Neural cell (in vitro differentiated cells): Measurements from ENCODE around the gene RTBDN. TPM values are rescaled to one million over a fixed set of nuclear protein-coding genes. Genes with fewer than 3 reads are reported as not detected.

Source experiments
- H2AFZ ChIP-seq: fragments of 200-600, 300-800 bp; sonication (generic), shearing (Covaris generic); 2 replicates; pipeline ENCODE4 v1.6.0; 2014; ENCODE audit warnings: low read depth, mild to moderate bottlenecking, antibody characterized with exemption, low read length, moderate library complexity
- H3F3A ChIP-seq: fragments of 200-600 bp; shearing (Covaris generic); 2 replicates; pipeline ENCODE4 v1.6.1; 2016; ENCODE audit warnings: mild to moderate bottlenecking, moderate library complexity, mixed read lengths, antibody characterized with exemption, low read length; ENCODE audit not compliant: insufficient read depth, poor library complexity, severe bottlenecking
- H3K27ac ChIP-seq: fragments of 200-600, 300-800 bp; sonication (generic), shearing (Covaris generic); 2 replicates; pipeline ENCODE4 v1.5.1; 2014; ENCODE audit warnings: mild to moderate bottlenecking, low read length, moderate library complexity
- H3K27me3 ChIP-seq: fragments of 300-800, 200-600 bp; sonication (generic), shearing (Covaris generic); 2 replicates; pipeline ENCODE4 v1.6.0; 2014; ENCODE audit warnings: mild to moderate bottlenecking, low read depth, low read length, moderate library complexity; ENCODE audit not compliant: insufficient read depth
- H3K36me3 ChIP-seq: fragments of 300-800, 200-600 bp; sonication (generic), shearing (Covaris generic); 2 replicates; pipeline ENCODE4 v1.5.1; 2014; ENCODE audit warnings: mild to moderate bottlenecking, antibody characterized with exemption, low read length, moderate library complexity; ENCODE audit not compliant: insufficient read depth
- H3K4me2 ChIP-seq: fragments of 300-800, 200-600 bp; sonication (generic), shearing (Covaris generic); 2 replicates; pipeline ENCODE4 v1.6.0; 2014; ENCODE audit warnings: mild to moderate bottlenecking, low read length
- H3K4me3 ChIP-seq: fragments of 300-800, 200-600 bp; sonication (generic), shearing (Covaris generic); 2 replicates; pipeline ENCODE4 v1.5.1; 2014; ENCODE audit warnings: mild to moderate bottlenecking, low read length, moderate library complexity
- H3K79me2 ChIP-seq: fragments of 200-600 bp; shearing (Covaris generic); replicated peaks from 2 replicates; pipeline ENCODE4 v1.6.0; 2014; ENCODE audit warnings: mild to moderate bottlenecking, low read length, moderate library complexity; ENCODE audit not compliant: insufficient read depth
- H3K9ac ChIP-seq: fragments of 300-800, 200-600 bp; sonication (generic), shearing (Covaris generic); 2 replicates; pipeline ENCODE4 v1.6.1; 2016; ENCODE audit warnings: mild to moderate bottlenecking, low read length, mixed read lengths
- H3K9me2 ChIP-seq: fragments of 200-600 bp; shearing (Covaris generic); 2 replicates; pipeline ENCODE4 v1.6.1; 2016; ENCODE audit warnings: mild to moderate bottlenecking, low read length, mixed read lengths; ENCODE audit not compliant: insufficient read depth
- H3K9me3 ChIP-seq: fragments of 200-600, 300-800 bp; sonication (generic), shearing (Covaris generic); 2 replicates; pipeline ENCODE4 v1.6.1; 2016; ENCODE audit warnings: mild to moderate bottlenecking, mixed run types, low read length, moderate library complexity, mixed read lengths
- H4K20me1 ChIP-seq: fragments of 200-600 bp; shearing (Covaris generic); 2 replicates; pipeline ENCODE4 v1.6.1; 2016; ENCODE audit warnings: mild to moderate bottlenecking, mixed run types; ENCODE audit not compliant: insufficient read depth
- CTCF ChIP-seq: fragments of 450-650 bp; IDR thresholded peaks from 2 replicates; pipeline ENCODE4 v1.5.1; 2014; ENCODE audit warnings: antibody characterized with exemption, mild to moderate bottlenecking, moderate library complexity; ENCODE audit not compliant: poor library complexity, severe bottlenecking
- EP300 ChIP-seq: fragments of 450-650 bp; conservative IDR thresholded peaks from 2 replicates; pipeline ENCODE4 v1.6.1; 2014; ENCODE audit warnings: antibody characterized with exemption, mild to moderate bottlenecking, moderate library complexity; ENCODE audit not compliant: poor library complexity, severe bottlenecking
- EZH2 ChIP-seq: fragments of 200-600, 300-800 bp; shearing (Covaris generic), sonication (generic); IDR thresholded peaks from 2 replicates; pipeline ENCODE4 v1.6.1; 2014; ENCODE audit warnings: antibody characterized with exemption, low read length, borderline replicate concordance, mild to moderate bottlenecking; ENCODE audit not compliant: insufficient read depth, poor library complexity, severe bottlenecking
- MXI1 ChIP-seq: fragments of 450-650 bp; conservative IDR thresholded peaks from 2 replicates; pipeline ENCODE4 v1.6.1; 2014; ENCODE audit warnings: antibody characterized with exemption, mild to moderate bottlenecking; ENCODE audit not compliant: poor library complexity, severe bottlenecking
- POLR2AphosphoS5 ChIP-seq: IDR thresholded peaks from 2 replicates; pipeline ENCODE4 v1.6.1; 2012
- RAD21 ChIP-seq: fragments of 450-650 bp; conservative IDR thresholded peaks from 2 replicates; pipeline ENCODE4 v1.6.1; 2014; ENCODE audit warnings: antibody characterized with exemption, mild to moderate bottlenecking, moderate library complexity
- REST ChIP-seq: IDR thresholded peaks from 2 replicates; pipeline ENCODE4 v1.6.1; 2012; ENCODE audit warnings: borderline replicate concordance
- SMC3 ChIP-seq: fragments of 450-650 bp; conservative IDR thresholded peaks from 2 replicates; pipeline ENCODE4 v1.6.1; 2014; ENCODE audit warnings: antibody characterized with exemption, mild to moderate bottlenecking, moderate library complexity; ENCODE audit not compliant: poor library complexity
- TAF1 ChIP-seq: IDR thresholded peaks from 2 replicates; pipeline ENCODE4 v1.6.1; 2012; ENCODE audit warnings: low read depth
- polyA plus RNA-seq: library from polyadenylated mRNA; depleted of rRNA; stranded (reverse); fragments of >200 nt; gene quantifications from 2 replicates; pipeline ENCODE4 v1.2.3, GENCODE V29; 2014

The RTBDN gene
- polyA plus RNA-seq, 1 donor from 2014 or later: not detected

GRCh38 chr19:12872941-12873890, 38.8 kb upstream of the RTBDN start:
- Histone ChIP-seq H3K4me2 (no peak overlapping the region), H3K9me2 (no peaks in the 10 kb centered on the region), H3F3A (no peaks in the 10 kb centered on the region), H3K36me3 (peaks cover 6% of the 10 kb centered on the region), H3K9me3 (no peaks in the 10 kb centered on the region), H3K9ac (no peak overlapping the region), H4K20me1 (no peaks in the 10 kb centered on the region), H3K79me2 (no peaks in the 10 kb centered on the region), H3K27ac (no peak overlapping the region), H2AFZ (no peak overlapping the region), H3K27me3 (no peaks in the 10 kb centered on the region), H3K4me3 (no peak overlapping the region)
- no peak for TF ChIP-seq REST
- no peak for TF ChIP-seq RAD21
- TF ChIP-seq SMC3: no peak
- no peak for TF ChIP-seq EP300
- no peak for TF ChIP-seq EZH2
- TF ChIP-seq POLR2AphosphoS5: no peak
- TF ChIP-seq CTCF: no peak

- Histone ChIP-seq H4K20me1 (no peaks in the 10 kb centered on the region), H3K27me3 (no peaks in the 10 kb centered on the region), H3K4me3 (no peak overlapping the region), H3K4me2 (no peak overlapping the region), H3K9me3 (no peaks in the 10 kb centered on the region), H3F3A (no peaks in the 10 kb centered on the region), H3K36me3 (peaks cover 6% of the 10 kb centered on the region), H3K9ac (no peak overlapping the region), H3K9me2 (no peaks in the 10 kb centered on the region), H2AFZ (no peak overlapping the region), H3K79me2 (no peaks in the 10 kb centered on the region), H3K27ac (no peak overlapping the region)
- no peak for TF ChIP-seq RAD21
- TF ChIP-seq MXI1: no peak
- no peak for TF ChIP-seq SMC3
- TF ChIP-seq REST: no peak
- no peak for TF ChIP-seq EP300
- no peak for TF ChIP-seq POLR2AphosphoS5
- no peak for TF ChIP-seq EZH2
- no peak for TF ChIP-seq CTCF
- TF ChIP-seq TAF1: no peak
Observed at GRCh38 chr19:12872255-12872654, 37.9 kb upstream of the RTBDN start.
